Measurements from ENCODE around the gene AGAP1. TPM values are rescaled to one million over a fixed set of nuclear protein-coding genes. Genes with fewer than 3 reads are reported as not detected.

Gene AGAP1
- total and polyA plus RNA-seq, 2 donors (not counting 3 experiments of a cell fraction or from before 2014, with no cell fraction given), result 10.2 to 20.9 TPM

GRCh38 chr2:235810252-235810651 lies 316.4 kb downstream of the AGAP1 start:
- H3K4me3 ChIP-seq (replicated peaks in 1 of 3; ENCODE audit: insufficient read depth in 1 of 3, low read depth in 1 of 3, low read length in 3 of 3), result no peak overlapping the region
- no peak for FAIRE-seq
- no peaks in the 10 kb centered on the region for H3K4me1 ChIP-seq (ENCODE audit: control insufficient read depth, extremely low read depth, insufficient read depth, low read length)
- H3K27ac ChIP-seq (ENCODE audit: insufficient read depth, low read depth, low read length), result no peak overlapping the region
- no peak for TF ChIP-seq GATA2 (IDR thresholded peaks at IDR 0.05; ENCODE audit: insufficient read depth, insufficient read length, low read depth, low read length)
- TF ChIP-seq POLR2AphosphoS5 (IDR thresholded peaks at IDR 0.05; ENCODE audit: insufficient read depth, low read depth, low read length), result no peak
- no peak for TF ChIP-seq EZH2 (IDR thresholded peaks at IDR 0.05; ENCODE audit: borderline replicate concordance, low read depth, low read length, severe bottlenecking)
- no peak for TF ChIP-seq FOS (IDR thresholded peaks at IDR 0.05; ENCODE audit: borderline replicate concordance, insufficient read depth, low read length)
- no peak for TF ChIP-seq CTCF (IDR thresholded peaks at IDR 0.05; ENCODE audit: extremely low read depth in 1 of 2, insufficient read depth in 1 of 2, low read depth in 1 of 2, low read length in 2 of 2)
- TF ChIP-seq MAX (IDR thresholded peaks at IDR 0.05; ENCODE audit: insufficient read depth, insufficient read length), result no peak
- TF ChIP-seq POLR2A (IDR thresholded peaks at IDR 0.05; ENCODE audit: low read depth, low read length), result no peak
- no peak for TF ChIP-seq MYC (IDR thresholded peaks at IDR 0.05; ENCODE audit: low read depth, low read length)
- intact Hi-C loops (cut with micrococcal nuclease), result no loop called here
- ChIA-PET POLR2A (no interaction called here), CTCF (no interaction called here)
- no TSS peak for BruUV-seq (replicated peaks)
- no peaks in the 10 kb centered on the region for H3K9me3 ChIP-seq (replicated peaks; ENCODE audit: control insufficient read depth, insufficient read depth, low read length)
- DNase-seq (ENCODE audit: low read depth, low spot score), result no peak
- no peaks in the 10 kb centered on the region for H3K9me1 ChIP-seq (replicated peaks; ENCODE audit: control insufficient read depth, extremely low read depth, insufficient read depth, low read length)
- no peaks in the 10 kb centered on the region for H4K20me1 ChIP-seq (replicated peaks; ENCODE audit: control insufficient read depth, extremely low read depth, insufficient read depth, low read length)
- H2AFZ ChIP-seq (ENCODE audit: low read depth, low read length), result no peak overlapping the region
- H3K36me3 ChIP-seq (ENCODE audit: control insufficient read depth in 2 of 2, extremely low read depth in 1 of 2, insufficient read depth in 2 of 2, low read length in 2 of 2), result peaks cover 0 to 2% of the 10 kb centered on the region in 2 experiments
- no peak overlapping the region for H3K9ac ChIP-seq (replicated peaks; ENCODE audit: extremely low read depth, insufficient read depth, low read length)
- no peak overlapping the region for H3K4me2 ChIP-seq (ENCODE audit: insufficient read depth, low read length)
- no peaks in the 10 kb centered on the region for H3K27me3 ChIP-seq (ENCODE audit: control insufficient read depth in 2 of 2, insufficient read depth in 2 of 2, low read length in 2 of 2)
- H3K79me2 ChIP-seq (ENCODE audit: control insufficient read depth, insufficient read depth, low read length), result no peaks in the 10 kb centered on the region
- dilution Hi-C loops (cut with MboI; ENCODE audit: extremely low pct_ligation_motif_present, low sequenced_read_pairs), result no loop called here

Data from endothelial cell of umbilical vein (primary cell).